HepG2 (cell line): ENCODE data around the gene CHCHD6. TPM values are rescaled to one million over a fixed set of nuclear protein-coding genes. Genes with fewer than 3 reads are reported as not detected.
A peak's percentile ranks its signal among the peaks of the same experiment; 100 is the strongest.

Experiments
- DDIT3 ChIP-seq: sonication (generic); formaldehyde crosslinking; IDR thresholded peaks from 2 replicates; pipeline ENCODE4 v1.4.0; 2020; ENCODE audit warnings: mild to moderate bottlenecking, missing genetic modification reagents
- GABPA ChIP-seq, 2 experiments: IDR thresholded peaks; 2 replicates each; pipeline ENCODE4 v1.6.1; 2011 to 2016; ENCODE audit warnings: low read depth in 2 of 2, low read length in 1 of 2, missing biosample characterization in 1 of 2, missing genetic modification characterization in 1 of 2
- GATAD2A ChIP-seq: IDR thresholded peaks from 2 replicates; pipeline ENCODE4 v1.6.1; 2016
- HNF1B ChIP-seq: sonication (generic); formaldehyde crosslinking; IDR thresholded peaks from 2 replicates; pipeline ENCODE4 v1.5.1; 2020; ENCODE audit warnings: mild to moderate bottlenecking, moderate library complexity, missing genetic modification reagents
- HOMEZ ChIP-seq: IDR thresholded peaks from 2 replicates; pipeline ENCODE4 v1.6.1; 2016; ENCODE audit warnings: low read depth
- PRDM4 ChIP-seq: sonication (generic); formaldehyde crosslinking; IDR thresholded peaks from 2 replicates; pipeline ENCODE4 v1.9.0; 2021; ENCODE audit warnings: missing genetic modification reagents, borderline replicate concordance
- RFXAP ChIP-seq: sonication (generic); formaldehyde crosslinking; IDR thresholded peaks from 2 replicates; pipeline ENCODE4 v1.4.0; 2020; ENCODE audit warnings: missing genetic modification reagents, borderline replicate concordance
- SNRNP70 ChIP-seq: fragments of 200-400 bp; formaldehyde crosslinking; IDR thresholded peaks from 2 replicates; pipeline ENCODE4 v1.6.1; 2017; ENCODE audit warnings: mild to moderate bottlenecking, low read depth, low read length, moderate library complexity
- TARDBP ChIP-seq: sonication (generic); formaldehyde crosslinking; IDR thresholded peaks from 2 replicates; pipeline ENCODE4 v1.8.0; 2022; ENCODE audit warnings: mild to moderate bottlenecking, missing genetic modification reagents
- ZNF12 ChIP-seq: sonication (generic); formaldehyde crosslinking; IDR thresholded peaks from 2 replicates; pipeline ENCODE4 v1.5.0; 2020; ENCODE audit warnings: missing genetic modification reagents
- ZNF230 ChIP-seq: sonication (generic); formaldehyde crosslinking; IDR thresholded peaks from 2 replicates; pipeline ENCODE4 v1.4.0; 2020; ENCODE audit warnings: mild to moderate bottlenecking, missing genetic modification reagents
- ZNF343 ChIP-seq: sonication (generic); formaldehyde crosslinking; IDR thresholded peaks from 2 replicates; pipeline ENCODE4 v1.4.0; 2020; ENCODE audit warnings: mild to moderate bottlenecking, missing genetic modification reagents
- ZNF609 ChIP-seq: sonication (generic); formaldehyde crosslinking; IDR thresholded peaks from 2 replicates; pipeline ENCODE4 v1.4.0; 2020; ENCODE audit warnings: mild to moderate bottlenecking, missing genetic modification reagents, borderline replicate concordance
- ZNF749 ChIP-seq: sonication (generic); formaldehyde crosslinking; IDR thresholded peaks from 2 replicates; pipeline ENCODE4 v1.8.0; 2022; ENCODE audit warnings: mild to moderate bottlenecking, missing genetic modification reagents, moderate library complexity, borderline replicate concordance
- ZNF784 ChIP-seq: sonication (generic); formaldehyde crosslinking; IDR thresholded peaks from 2 replicates; pipeline ENCODE4 v1.5.1; 2020; ENCODE audit warnings: missing genetic modification reagents, mild to moderate bottlenecking, borderline replicate concordance
- polyA plus RNA-seq, 8 experiments: library from polyadenylated mRNA; depleted of rRNA in 3 of 8; stranded (reverse) in 7 of 8; unstranded in 1 of 8; fragments of >200 nt; fragmentation: Illumina TruSeq in 4 of 8; extraction: Trizol in 4 of 8; gene quantifications; 2 replicates each; pipeline versions ENCODE4 v1.2.1 to v1.2.3, GENCODE V29; 2011 to 2016; ENCODE audit warnings: low read depth in 4 of 8, missing spikeins in 1 of 8, mixed read lengths in 1 of 8; ENCODE audit not compliant: insufficient read depth in 1 of 8
- total RNA-seq, 5 experiments: library from RNA; depleted of rRNA; stranded (reverse); fragments of >200 nt; fragmentation: Illumina TruSeq; extraction: Trizol; gene quantifications; 2 replicates each; pipeline ENCODE4 v1.2.3, GENCODE V29; 2016; ENCODE audit warnings: low read depth in 1 of 5

Gene CHCHD6
- total and polyA plus RNA-seq, 2 of the 13 experiments (the other 11 are each of a cell fraction or from before 2014, with no cell fraction given), result 20.3 to 20.8 TPM

- TF ChIP-seq PRDM4 (CRISPR knock-in tag) (no peak), ZNF749 (CRISPR knock-in tag) (0 out of 2 replicates have a peak, but pooled peaks have one; percentile 39), ZNF784 (CRISPR knock-in tag) (no peak), DDIT3 (CRISPR knock-in tag) (no peak), SNRNP70 (no peak), ZNF609 (CRISPR knock-in tag) (no peak; the same call in 1 of the 2 replicates), ZNF230 (peak; percentile 60; the same call in 1 of the 2 replicates), HOMEZ (CRISPR knock-in tag) (no peak), GATAD2A (CRISPR knock-in tag) (no peak), ZNF343 (CRISPR knock-in tag) (no peak), ZNF12 (no peak), TARDBP (CRISPR knock-in tag) (peak; percentile 55; the same call in 1 of the 2 replicates), HNF1B (CRISPR knock-in tag) (peak; percentile 75), RFXAP (CRISPR knock-in tag) (no peak), GABPA (IDR thresholded peaks at IDR 0.05; ENCODE audit: low read depth, low read length) (no peak), GABPA (CRISPR knock-in tag; IDR thresholded peaks at IDR 0.05; ENCODE audit: low read depth) (peak; percentile 67)
Measured at GRCh38 chr3:126703512-126704493, at the start of gene CHCHD6 (continued).
